ENCODE measurements around the gene IGFL1.
"Not testable (repeated sequence)": the region's sequence is repeated elsewhere in the genome, so short reads cannot be mapped to it uniquely, and the experiment has no call there.

Gene IGFL1

GRCh38 chr19:46186717-46187101 lies 42.8 kb upstream of the IGFL1 start:
- TF ChIP-seq CTCF (IDR thresholded peaks at IDR 0.05; ENCODE audit: borderline replicate concordance, control extremely low read depth, extremely low read depth, insufficient read depth, missing control alignments): no peak
- in situ Hi-C loops (cut with MboI; ENCODE audit: low sequenced_read_pairs, unreplicated experiment): no loop called here
- DNase-seq (ENCODE audit: low spot score): no peak

DNA sequence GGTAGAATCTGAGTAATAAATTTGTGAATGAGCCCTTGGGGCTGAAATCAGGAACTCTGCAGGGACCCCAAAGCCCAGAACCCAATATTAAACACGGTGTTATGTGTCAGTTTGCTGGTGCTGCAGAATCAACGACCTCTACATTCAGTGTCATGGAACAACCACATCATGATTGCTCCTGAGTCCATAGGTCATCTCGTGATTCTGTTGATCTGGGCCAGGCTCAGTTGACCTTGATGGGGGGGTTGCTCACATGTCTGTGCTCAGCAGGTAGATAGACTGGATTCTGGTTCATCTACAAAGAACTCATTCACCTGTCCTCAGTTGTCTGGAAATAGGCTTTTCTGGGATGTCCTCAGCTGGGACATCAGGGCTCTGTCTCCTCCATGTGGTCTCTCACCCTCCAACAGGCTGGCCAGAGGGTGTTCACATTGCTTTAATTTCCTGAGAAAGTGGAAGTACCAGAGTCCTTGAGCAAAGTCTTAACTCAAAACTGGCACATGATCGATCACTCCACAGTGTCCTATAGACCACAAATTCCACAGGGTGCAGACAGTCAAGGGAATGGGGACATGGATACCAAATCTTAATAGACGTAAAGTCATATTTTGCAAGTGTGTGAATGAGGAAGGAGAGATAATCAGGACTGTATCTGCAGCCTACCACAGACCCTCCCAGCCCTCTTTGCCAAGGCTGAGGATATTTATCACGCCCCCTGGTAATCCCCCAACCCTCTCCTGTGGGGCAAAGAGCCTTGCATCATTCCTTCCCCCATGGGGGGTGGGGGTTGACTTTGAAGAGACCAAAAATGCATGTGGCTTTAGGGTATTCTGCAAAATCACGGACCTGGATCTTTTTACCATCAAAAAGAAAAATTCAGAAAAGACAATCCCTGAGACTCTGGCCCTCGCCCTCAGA lies 39.3 kb upstream of the IGFL1 start:
- in situ Hi-C loops (cut with MboI; ENCODE audit: low sequenced_read_pairs, unreplicated experiment): loop anchor here (10.0 kb wide), 1 partner anchor 105 kb away; no protein-coding TSS in a partner anchor
- no peak for DNase-seq (ENCODE audit: low spot score)
- no peak for TF ChIP-seq CTCF (IDR thresholded peaks at IDR 0.05; ENCODE audit: borderline replicate concordance, control extremely low read depth, extremely low read depth, insufficient read depth, missing control alignments)

GRCh38 chr19:46191356-46191755 lies 38.2 kb upstream of the IGFL1 start:
- no peak for DNase-seq (ENCODE audit: low spot score)
- in situ Hi-C loops (cut with MboI; ENCODE audit: low sequenced_read_pairs, unreplicated experiment): loop anchor here (10.0 kb wide), 1 partner anchor 107 kb away; no protein-coding TSS in a partner anchor
- TF ChIP-seq CTCF (IDR thresholded peaks at IDR 0.05; ENCODE audit: borderline replicate concordance, control extremely low read depth, extremely low read depth, insufficient read depth, missing control alignments): no peak

DNA sequence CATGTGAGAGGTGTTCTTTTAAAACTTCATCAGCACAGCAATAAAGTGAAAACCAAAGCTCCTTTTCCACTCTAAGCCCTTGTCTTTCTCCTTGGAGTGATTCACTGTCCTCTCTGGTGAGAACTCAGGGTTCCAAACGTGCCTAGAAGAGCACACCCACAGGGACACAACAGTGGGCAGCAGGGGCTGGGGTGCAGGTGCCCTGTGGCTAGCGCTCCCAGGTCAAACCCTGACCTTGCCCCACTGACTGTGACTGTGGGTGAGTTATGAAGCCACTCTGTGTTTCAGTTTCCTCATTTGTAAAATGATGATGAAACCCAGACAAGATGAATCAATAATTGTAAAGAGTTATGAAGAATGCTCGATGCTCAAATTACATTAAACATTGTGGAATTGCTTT lies 37.6 kb upstream of the IGFL1 start:
- DNase-seq (ENCODE audit: low spot score): no peak
- TF ChIP-seq CTCF (IDR thresholded peaks at IDR 0.05; ENCODE audit: borderline replicate concordance, control extremely low read depth, extremely low read depth, insufficient read depth, missing control alignments): no peak
- in situ Hi-C loops (cut with MboI; ENCODE audit: low sequenced_read_pairs, unreplicated experiment): loop anchor here (10.0 kb wide), 1 partner anchor 107 kb away; no protein-coding TSS in a partner anchor

GRCh38 chr19:46192626-46192991 lies 36.9 kb upstream of the IGFL1 start:
- DNase-seq (ENCODE audit: low spot score): not testable (repeated sequence)

GRCh38 chr19:46192992-46193650 lies 36.4 kb upstream of the IGFL1 start:
- in situ Hi-C loops (cut with MboI; ENCODE audit: low sequenced_read_pairs, unreplicated experiment): loop anchor here (10.0 kb wide), 1 partner anchor 108 kb away; no protein-coding TSS in a partner anchor
- no peak for DNase-seq (ENCODE audit: low spot score)
- no peak for TF ChIP-seq CTCF (IDR thresholded peaks at IDR 0.05; ENCODE audit: borderline replicate concordance, control extremely low read depth, extremely low read depth, insufficient read depth, missing control alignments)

More at GRCh38 chr19:46192626-46192991, 36.9 kb upstream of the IGFL1 start:
- in situ Hi-C loops (cut with MboI; ENCODE audit: low sequenced_read_pairs, unreplicated experiment): loop anchor here (10.0 kb wide), 1 partner anchor 108 kb away; no protein-coding TSS in a partner anchor
